ENCODE results near the gene PPP1R18. TPM values are rescaled to one million over a fixed set of nuclear protein-coding genes. Genes with fewer than 3 reads are reported as not detected.

The PPP1R18 gene
- total and polyA plus RNA-seq, 7 experiments from 2014 or later = 60.9 to 262 (median 92.8) TPM

DNA sequence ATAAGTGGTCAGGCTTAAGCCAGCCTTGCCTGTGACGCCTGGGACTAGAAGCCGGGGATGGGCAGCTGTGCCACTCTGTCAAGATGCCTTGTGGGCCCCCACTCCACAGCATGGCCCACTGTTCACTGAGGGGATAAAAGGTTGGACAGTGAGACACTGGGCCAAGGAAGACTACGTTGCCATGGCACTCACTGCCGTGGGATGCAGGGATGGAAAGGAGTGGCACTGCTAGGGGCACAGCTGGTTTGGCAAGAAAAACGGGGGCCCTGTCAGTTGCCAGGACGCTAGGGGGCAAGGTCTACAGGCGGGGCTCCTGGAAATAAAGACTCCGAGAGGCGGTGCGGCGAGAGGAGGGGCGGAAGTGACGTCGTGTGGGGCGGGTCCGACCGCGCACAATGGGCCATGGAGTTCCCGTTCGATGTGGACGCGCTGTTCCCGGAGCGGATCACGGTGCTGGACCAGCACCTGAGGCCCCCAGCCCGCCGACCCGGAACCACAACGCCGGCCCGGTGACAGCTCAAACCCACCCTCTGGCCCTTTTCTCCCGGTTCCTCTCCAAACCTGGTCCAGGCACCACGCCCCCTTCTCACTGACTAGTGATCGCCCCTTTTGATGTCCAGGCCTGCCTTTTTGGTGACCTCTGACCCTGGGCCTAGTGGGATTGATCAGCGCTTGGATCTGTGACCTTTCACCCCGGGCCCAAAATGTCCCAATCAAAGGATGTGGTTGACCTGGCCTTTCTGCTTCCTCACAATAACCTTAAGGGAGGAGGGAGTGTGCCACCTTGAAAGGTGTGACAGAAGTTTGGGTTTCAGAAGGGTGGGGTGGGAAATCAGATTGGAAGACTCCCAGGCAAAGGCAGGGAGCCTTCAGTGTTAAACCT lies 59.7 kb downstream of the PPP1R18 start, which contains the start of gene ATAT1:
ATAT1 (plus strand) TSS at position 391 of the 883 bp plus-strand sequence.
- peaks cover 7 to 27% (median 14%) of the 10 kb centered on the region in 5 donors for H3K36me3 Mint-ChIP-seq
- Histone ChIP-seq H3K36me3 (ENCODE audit: control insufficient read depth in 2 of 3, insufficient read depth in 3 of 3, low read length in 3 of 3) (peaks cover 0 to 51% (median 19%) of the 10 kb centered on the region in 3 experiments), H3K4me3 (ENCODE audit: low read length) (peak within 1 kb of the TSS; percentile 84), H3K4me1 (ENCODE audit: control insufficient read depth in 2 of 2, insufficient read depth in 2 of 2, low read length in 2 of 2) (peaks cover 10 to 13% of the 10 kb centered on the region in 2 donors), H3K9me3 (ENCODE audit: control insufficient read depth in 2 of 3, low read length in 3 of 3) (no peaks in the 10 kb centered on the region), H3K27me3 (ENCODE audit: control insufficient read depth in 2 of 2, insufficient read depth in 2 of 2, low read length in 2 of 2) (no peaks in the 10 kb centered on the region), H3K27ac (ENCODE audit: low read depth, low read length) (peak within 1 kb of the TSS; percentile 92)
- H3K4me3 Mint-ChIP-seq = peak within 1 kb of the TSS; percentile 88 to 97 (median 92)
- intact Hi-C loops (cut with micrococcal nuclease) = loop anchor here (1.0 to 2.0 kb wide), 8 partner anchors 9 to 104 kb away; partner anchors contain the start of genes C6orf136 (in 2 of the 2), DHX16 (in 2 of the 2), MRPS18B (in 2 of the 2) and PPP1R10 (in 2 of the 2)
- peak within 1 kb of the TSS; percentile 89 to 97 (median 96) for H3K27ac Mint-ChIP-seq
- peaks cover 15 to 35% (median 24%) of the 10 kb centered on the region in 7 donors for H3K4me1 Mint-ChIP-seq
- ATAC-seq (peak; percentile 100), DNase-seq (peak; percentile 80 to 90 (median 85))
- H3K9me3 Mint-ChIP-seq = peaks cover 0 to 1% (median 0%) of the 10 kb centered on the region in 11 donors
- CTCF ChIA-PET = interaction anchor here (0.7 to 1.3 kb wide), 4 partner anchors 12 to 147 kb away, joined by 3 read pairs; no protein-coding TSS in a partner anchor
- H3K27me3 Mint-ChIP-seq = no peaks in the 10 kb centered on the region
- POLR2A ChIA-PET = interaction anchor here (0.6 to 2.2 kb wide), 8 partner anchors 9 to 136 kb away, joined by 3 to 22 read pairs (median 4); partner anchors contain the start of genes ABCF1, MRPS18B and PPP1R10

Other genes with a start within 250 kb of the PPP1R18 start
- gene HLA-E, start 197.1 kb downstream of the PPP1R18 start, total RNA-seq = 1,000 to 10,000 TPM in 4 of 5 experiments, 100 to 1,000 TPM in 1; 614 to 1,412 (median 1,095) TPM
- gene HLA-E, start 197.1 kb downstream of the PPP1R18 start, polyA plus RNA-seq = 1,000 to 10,000 TPM; 3,020 to 3,096 TPM
- gene GNL1, start 130.2 kb downstream of the PPP1R18 start, total RNA-seq = 100 to 1,000 TPM in 2 of 5 experiments, 10 to 100 TPM in 3; 56.0 to 190 (median 73.1) TPM
- gene GNL1, start 130.2 kb downstream of the PPP1R18 start, polyA plus RNA-seq = 10 to 100 TPM; 27.7 to 29.6 TPM
- 10 to 100 TPM; 14.1 to 29.4 (median 23.3) TPM for gene PRR3, start 129.3 kb downstream of the PPP1R18 start, total RNA-seq
- 10 to 100 TPM; 11.1 to 14.4 TPM for gene PRR3, start 129.3 kb downstream of the PPP1R18 start, polyA plus RNA-seq
- gene ABCF1, start 115.2 kb downstream of the PPP1R18 start, total RNA-seq = 100 to 1,000 TPM in 1 of 5 experiments, 10 to 100 TPM in 4; 65.1 to 116 (median 86.6) TPM
- 10 to 100 TPM; 25.2 to 45.5 TPM for gene ABCF1, start 115.2 kb downstream of the PPP1R18 start, polyA plus RNA-seq
- gene PPP1R10, start 69.4 kb downstream of the PPP1R18 start, total RNA-seq = 100 to 1,000 TPM; 108 to 286 (median 146) TPM
- 10 to 100 TPM; 21.6 to 23.6 TPM for gene PPP1R10, start 69.4 kb downstream of the PPP1R18 start, polyA plus RNA-seq
- 10 to 100 TPM; 20.4 to 51.2 (median 47.7) TPM for gene MRPS18B, start 68.8 kb downstream of the PPP1R18 start, total RNA-seq
- 100 to 1,000 TPM; 145 to 169 TPM for gene MRPS18B, start 68.8 kb downstream of the PPP1R18 start, polyA plus RNA-seq
- gene ATAT1, start 59.8 kb downstream of the PPP1R18 start, total RNA-seq = 10 to 100 TPM in 2 of 5 experiments, 1 to 10 TPM in 3; 7.0 to 12.0 (median 9.5) TPM
- gene ATAT1, start 59.8 kb downstream of the PPP1R18 start, polyA plus RNA-seq = 1 to 10 TPM; 1.3 to 1.9 TPM
- 10 to 100 TPM; 23.7 to 38.0 (median 32.1) TPM for gene C6orf136, start 39.5 kb downstream of the PPP1R18 start, total RNA-seq
- gene C6orf136, start 39.5 kb downstream of the PPP1R18 start, polyA plus RNA-seq = 10 to 100 TPM; 12.3 to 22.5 TPM
- 10 to 100 TPM; 25.9 to 51.5 (median 46.7) TPM for gene DHX16, start 13.6 kb downstream of the PPP1R18 start, total RNA-seq
- gene DHX16, start 13.6 kb downstream of the PPP1R18 start, polyA plus RNA-seq = 10 to 100 TPM; 14.9 to 38.3 TPM
- 10 to 100 TPM in 1 of 5 experiments, 1 to 10 TPM in 4; 2.3 to 29.4 (median 3.1) TPM for gene NRM, start 4.3 kb upstream of the PPP1R18 start, total RNA-seq
- gene NRM, start 4.3 kb upstream of the PPP1R18 start, polyA plus RNA-seq = 1 to 10 TPM; 7.2 to 7.6 TPM
- 10 to 100 TPM; 40.3 to 78.9 (median 62.0) TPM for gene MDC1, start 30.6 kb upstream of the PPP1R18 start, total RNA-seq
- gene MDC1, start 30.6 kb upstream of the PPP1R18 start, polyA plus RNA-seq = 10 to 100 TPM in 1 of 2 donors, 1 to 10 TPM in 1; 4.5 to 11.0 TPM
- gene TUBB, start 33.7 kb upstream of the PPP1R18 start, total RNA-seq = 100 to 1,000 TPM in 4 of 5 experiments, 10 to 100 TPM in 1; 86.7 to 930 (median 242) TPM
- gene TUBB, start 33.7 kb upstream of the PPP1R18 start, polyA plus RNA-seq = 100 to 1,000 TPM; 107 to 151 TPM
- 100 to 1,000 TPM in 1 of 5 experiments, 10 to 100 TPM in 4; 59.4 to 204 (median 81.3) TPM for gene FLOT1, start 56.0 kb upstream of the PPP1R18 start, total RNA-seq
- 100 to 1,000 TPM; 107 to 132 TPM for gene FLOT1, start 56.0 kb upstream of the PPP1R18 start, polyA plus RNA-seq
- 10 to 100 TPM; 10.8 to 69.9 (median 26.7) TPM for gene IER3, start 57.9 kb upstream of the PPP1R18 start, total RNA-seq
- gene IER3, start 57.9 kb upstream of the PPP1R18 start, polyA plus RNA-seq = 1 to 10 TPM; 2.2 to 2.8 TPM
- 10 to 100 TPM; 13.7 to 23.8 (median 18.6) TPM for gene DDR1, start 197.9 kb upstream of the PPP1R18 start, total RNA-seq
- gene DDR1, start 197.9 kb upstream of the PPP1R18 start, polyA plus RNA-seq = 1 to 10 TPM; 1.8 to 8.6 TPM
- 10 to 100 TPM; 18.8 to 42.3 (median 32.2) TPM for gene GTF2H4, start 221.6 kb upstream of the PPP1R18 start, total RNA-seq
- 10 to 100 TPM in 1 of 2 donors, 1 to 10 TPM in 1; 8.0 to 12.1 TPM for gene GTF2H4, start 221.6 kb upstream of the PPP1R18 start, polyA plus RNA-seq
- gene VARS2, start 227.6 kb upstream of the PPP1R18 start, total RNA-seq = 10 to 100 TPM; 22.2 to 47.3 (median 37.9) TPM
- 10 to 100 TPM; 17.1 to 18.9 TPM for gene VARS2, start 227.6 kb upstream of the PPP1R18 start, polyA plus RNA-seq
- not detected for gene SFTA2, start 245.5 kb upstream of the PPP1R18 start, total RNA-seq
- under 1 TPM in 1 of 2 donors, not detected in 1; 0.34 TPM for gene SFTA2, start 245.5 kb upstream of the PPP1R18 start, polyA plus RNA-seq